ENCODE data around the gene OSGIN1. TPM values are rescaled to one million over a fixed set of nuclear protein-coding genes. Genes with fewer than 3 reads are reported as not detected.

OSGIN1 gene
- total RNA-seq, 2 donors from 2014 or later, result 4.4 to 9.4 TPM

GRCh38 chr16:83942074-83942473 is 11.0 kb upstream of the OSGIN1 start:
- intact Hi-C loops (cut with DNase I), result no loop called here
- no peak overlapping the region for H3K4me3 ChIP-seq
- H3K36me3 ChIP-seq, result no peaks in the 10 kb centered on the region
- no peaks in the 10 kb centered on the region for H3K4me1 ChIP-seq (replicated peaks)
- no peak for DNase-seq (ENCODE audit: low spot score)
- 95% methylated on average over 14 of the region's 14 CpGs for WGBS
- H3K9me3 ChIP-seq, result no peaks in the 10 kb centered on the region
- H3K27ac ChIP-seq, result no peak overlapping the region
- TF ChIP-seq POLR2AphosphoS5 (IDR thresholded peaks at IDR 0.05), result no peak
- TF ChIP-seq, protein P1, sequence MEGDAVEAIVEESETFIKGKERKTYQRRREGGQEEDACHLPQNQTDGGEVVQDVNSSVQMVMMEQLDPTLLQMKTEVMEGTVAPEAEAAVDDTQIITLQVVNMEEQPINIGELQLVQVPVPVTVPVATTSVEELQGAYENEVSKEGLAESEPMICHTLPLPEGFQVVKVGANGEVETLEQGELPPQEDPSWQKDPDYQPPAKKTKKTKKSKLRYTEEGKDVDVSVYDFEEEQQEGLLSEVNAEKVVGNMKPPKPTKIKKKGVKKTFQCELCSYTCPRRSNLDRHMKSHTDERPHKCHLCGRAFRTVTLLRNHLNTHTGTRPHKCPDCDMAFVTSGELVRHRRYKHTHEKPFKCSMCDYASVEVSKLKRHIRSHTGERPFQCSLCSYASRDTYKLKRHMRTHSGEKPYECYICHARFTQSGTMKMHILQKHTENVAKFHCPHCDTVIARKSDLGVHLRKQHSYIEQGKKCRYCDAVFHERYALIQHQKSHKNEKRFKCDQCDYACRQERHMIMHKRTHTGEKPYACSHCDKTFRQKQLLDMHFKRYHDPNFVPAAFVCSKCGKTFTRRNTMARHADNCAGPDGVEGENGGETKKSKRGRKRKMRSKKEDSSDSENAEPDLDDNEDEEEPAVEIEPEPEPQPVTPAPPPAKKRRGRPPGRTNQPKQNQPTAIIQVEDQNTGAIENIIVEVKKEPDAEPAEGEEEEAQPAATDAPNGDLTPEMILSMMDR (IDR thresholded peaks at IDR 0.05), result no peak
- no peak for TF ChIP-seq POLR2A (IDR thresholded peaks at IDR 0.05)
- no peaks in the 10 kb centered on the region for H3K27me3 ChIP-seq (replicated peaks; ENCODE audit: insufficient read depth)

DNA sequence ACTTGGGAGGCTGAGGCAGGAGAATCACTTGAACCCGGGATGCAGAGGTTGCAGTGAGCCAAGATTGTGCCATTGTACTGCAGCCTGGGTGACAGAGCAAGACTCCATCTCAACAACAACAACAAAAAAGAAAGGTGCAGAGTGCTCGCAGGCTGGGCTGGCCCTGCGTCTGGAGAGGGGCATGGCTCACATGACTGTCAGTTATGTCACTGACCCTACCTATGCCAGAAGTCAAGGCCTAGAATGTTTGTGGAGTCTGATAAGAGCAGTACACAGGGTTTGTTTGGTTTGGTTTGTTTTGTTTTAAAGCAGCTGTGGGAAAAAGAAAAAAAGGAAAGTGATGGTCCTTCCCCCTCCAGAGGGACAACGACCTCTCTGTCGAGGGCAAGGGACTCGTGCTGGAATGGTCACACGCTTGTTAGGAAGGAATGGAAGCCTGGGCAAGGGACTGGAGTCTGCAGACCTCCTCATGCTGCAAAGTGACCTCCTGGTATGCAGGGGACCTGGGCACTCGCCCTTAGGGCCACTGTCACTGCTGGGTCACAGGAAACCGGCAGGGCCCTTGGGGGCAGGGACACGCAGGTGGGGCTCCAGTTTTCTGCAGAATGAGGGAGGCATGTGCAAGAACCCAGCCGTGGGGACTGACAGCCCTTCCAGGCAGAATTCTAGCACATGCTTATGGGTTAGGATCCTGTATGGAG is 10.1 kb upstream of the OSGIN1 start:
- TF ChIP-seq, protein P1 (IDR thresholded peaks at IDR 0.05), result no peak
- no peak for TF ChIP-seq POLR2A (IDR thresholded peaks at IDR 0.05)
- no peak for TF ChIP-seq POLR2AphosphoS5 (IDR thresholded peaks at IDR 0.05)
- H3K27ac ChIP-seq, result no peak overlapping the region
- WGBS, result 78% methylated on average over 11 of the region's 11 CpGs

GRCh38 chr16:83943516-83944050 is 9.5 kb upstream of the OSGIN1 start:
- H3K36me3 ChIP-seq, result no peaks in the 10 kb centered on the region
- 88% methylated on average over 10 of the region's 10 CpGs for WGBS
- intact Hi-C loops (cut with DNase I), result no loop called here
- TF ChIP-seq, protein P1 (IDR thresholded peaks at IDR 0.05), result no peak
- TF ChIP-seq POLR2AphosphoS5 (IDR thresholded peaks at IDR 0.05) (no peak), POLR2A (IDR thresholded peaks at IDR 0.05) (no peak)
- no peak overlapping the region for H3K4me3 ChIP-seq
- no peaks in the 10 kb centered on the region for H3K9me3 ChIP-seq
- H3K27me3 ChIP-seq (replicated peaks; ENCODE audit: insufficient read depth), result no peaks in the 10 kb centered on the region
- H3K27ac ChIP-seq, result no peak overlapping the region
- DNase-seq (ENCODE audit: low spot score), result no peak
- peaks cover 3% of the 10 kb centered on the region for H3K4me1 ChIP-seq (replicated peaks)

More for the DNA sequence above, 10.1 kb upstream of the OSGIN1 start:
- Histone ChIP-seq H3K9me3 (no peaks in the 10 kb centered on the region), H3K36me3 (no peaks in the 10 kb centered on the region), H3K27me3 (replicated peaks; ENCODE audit: insufficient read depth) (no peaks in the 10 kb centered on the region), H3K4me1 (replicated peaks) (peaks cover 3% of the 10 kb centered on the region), H3K4me3 (no peak overlapping the region)
- intact Hi-C loops (cut with DNase I), result no loop called here
- DNase-seq (ENCODE audit: low spot score), result no peak

DNA sequence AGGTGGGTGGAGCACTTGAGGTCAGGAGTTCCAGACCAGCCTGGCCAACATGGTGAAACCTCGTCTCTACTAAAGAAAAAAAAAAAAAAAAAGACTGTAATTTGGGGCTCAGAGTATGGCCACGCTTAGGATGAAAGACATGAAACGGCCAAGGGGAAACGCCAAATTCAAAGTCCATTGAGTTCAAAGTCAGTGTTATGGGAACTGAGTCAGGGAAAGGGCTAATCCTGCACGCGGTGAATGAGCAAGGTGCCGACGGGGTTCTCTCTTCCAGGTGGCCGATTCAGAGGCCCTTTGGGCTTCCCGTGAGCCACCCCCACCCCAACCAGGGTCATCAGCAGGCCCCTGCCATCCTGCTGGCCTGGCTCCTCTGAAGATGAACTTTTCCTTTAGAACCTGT is 7.5 kb upstream of the OSGIN1 start:
- Histone ChIP-seq H3K9me3 (no peaks in the 10 kb centered on the region), H3K4me1 (replicated peaks) (peaks cover 3% of the 10 kb centered on the region), H3K36me3 (no peaks in the 10 kb centered on the region), H3K27ac (no peak overlapping the region), H3K27me3 (replicated peaks; ENCODE audit: insufficient read depth) (no peaks in the 10 kb centered on the region), H3K4me3 (no peak overlapping the region)
- WGBS, result 90% methylated on average over 10 of the region's 10 CpGs
- DNase-seq (ENCODE audit: low spot score), result no peak
- TF ChIP-seq POLR2A (IDR thresholded peaks at IDR 0.05), result no peak
- TF ChIP-seq, protein P1 (IDR thresholded peaks at IDR 0.05), result no peak
- no peak for TF ChIP-seq POLR2AphosphoS5 (IDR thresholded peaks at IDR 0.05)
- intact Hi-C loops (cut with DNase I), result no loop called here

All from prostate gland (tissue), 2 donors.